HT1080 (cell line): ENCODE data around the gene PPP1R14C. TPM values are rescaled to one million over a fixed set of nuclear protein-coding genes. Genes with fewer than 3 reads are reported as not detected.

Experiments
- DNase-seq: peaks from one replicate; pipeline ENCODE4 v3.0.0-alpha.2; 2015; ENCODE audit warnings: low read depth
- total RNA-seq: library from RNA; depleted of rRNA; stranded (reverse); fragments of >200 nt; shearing (Covaris generic); gene quantifications from 2 replicates; pipeline ENCODE4 v1.2.3, GENCODE V29; 2014

The PPP1R14C gene
- total RNA-seq, 1 experiment from 2014 or later = 0.66 TPM

GRCh38 chr6:150245148-150245935 lies 102.5 kb downstream of the PPP1R14C start:
- no peak for DNase-seq

GRCh38 chr6:150247803-150248202 lies 105.0 kb downstream of the PPP1R14C start:
- DNase-seq = no peak

GRCh38 chr6:150248300-150248699 lies 105.5 kb downstream of the PPP1R14C start:
- DNase-seq = no peak

GRCh38 chr6:150249261-150249660 lies 106.4 kb downstream of the PPP1R14C start:
- no peak for DNase-seq

GRCh38 chr6:150250826-150251225 lies 108.0 kb downstream of the PPP1R14C start:
- DNase-seq = peak; percentile 28

DNA sequence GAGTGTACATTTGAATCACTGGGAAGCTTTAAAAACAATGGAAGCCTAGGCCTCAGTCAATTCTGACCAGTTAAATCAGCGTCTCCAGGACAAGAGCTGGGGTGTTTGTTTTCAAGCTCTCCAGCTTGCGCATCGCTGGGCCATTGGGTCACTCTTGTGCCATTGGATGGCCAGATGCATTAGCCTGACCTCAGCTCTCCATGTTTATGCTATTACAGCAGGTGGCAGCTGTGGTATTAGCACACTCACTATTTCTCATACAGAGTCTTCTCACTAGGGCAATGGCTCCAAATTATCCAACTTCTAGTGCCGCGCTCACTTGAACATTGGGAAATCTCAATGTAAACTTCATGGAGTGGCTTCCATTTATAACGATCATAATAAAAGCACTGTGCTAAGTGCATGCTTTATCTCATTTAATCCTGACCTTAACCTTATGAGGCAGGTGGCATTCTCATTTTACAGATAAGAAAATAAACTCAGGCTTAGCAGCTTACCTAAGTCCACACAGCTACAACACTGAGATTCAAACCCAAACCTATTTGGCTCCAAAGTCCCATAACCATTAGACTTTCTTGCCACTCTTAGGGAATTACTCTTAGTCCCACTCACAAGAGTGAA lies 108.8 kb downstream of the PPP1R14C start:
- no peak for DNase-seq

GRCh38 chr6:150252714-150253444 lies 110.0 kb downstream of the PPP1R14C start:
- peak; percentile 36 for DNase-seq

GRCh38 chr6:150253489-150253888 lies 110.6 kb downstream of the PPP1R14C start:
- DNase-seq = no peak

DNA sequence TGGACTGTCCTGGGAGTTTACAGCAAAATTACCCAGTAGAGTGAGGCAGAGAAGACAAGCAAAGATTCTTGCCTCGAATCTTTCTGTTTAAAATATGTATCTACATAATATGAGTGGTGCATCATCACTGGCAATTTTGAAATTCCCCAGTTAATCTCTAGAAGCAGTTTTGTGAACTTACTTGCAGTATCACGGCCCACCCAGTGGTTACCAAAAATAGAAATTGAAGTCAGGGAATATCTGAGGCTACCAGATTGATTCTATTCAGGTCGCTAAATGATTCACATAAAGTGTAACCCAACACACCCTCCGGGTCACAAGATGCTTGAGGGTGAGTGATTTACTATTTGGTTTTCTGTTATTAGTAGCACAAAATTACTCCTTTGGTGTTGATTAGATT lies 111.9 kb downstream of the PPP1R14C start:
- no peak for DNase-seq

DNA sequence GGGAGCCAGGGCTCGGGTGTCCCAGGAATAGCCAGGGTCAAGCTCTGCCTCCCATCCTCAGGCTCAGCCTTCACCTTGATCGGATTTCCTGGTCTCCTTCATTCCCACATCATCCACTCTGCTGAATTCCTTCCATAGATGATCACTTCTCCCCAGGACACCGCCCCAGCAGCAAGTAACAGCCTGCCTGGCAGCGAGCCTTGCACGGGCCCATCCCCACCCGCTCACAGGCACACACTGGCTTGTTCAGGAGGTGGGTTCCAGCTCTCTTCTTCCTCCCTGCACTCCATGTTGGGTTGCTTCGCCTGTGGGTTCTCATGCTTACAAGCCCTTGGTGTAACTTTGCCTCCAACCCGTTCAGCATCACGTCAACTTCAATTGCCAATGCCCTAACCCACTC lies 113.0 kb downstream of the PPP1R14C start:
- DNase-seq = no peak

DNA sequence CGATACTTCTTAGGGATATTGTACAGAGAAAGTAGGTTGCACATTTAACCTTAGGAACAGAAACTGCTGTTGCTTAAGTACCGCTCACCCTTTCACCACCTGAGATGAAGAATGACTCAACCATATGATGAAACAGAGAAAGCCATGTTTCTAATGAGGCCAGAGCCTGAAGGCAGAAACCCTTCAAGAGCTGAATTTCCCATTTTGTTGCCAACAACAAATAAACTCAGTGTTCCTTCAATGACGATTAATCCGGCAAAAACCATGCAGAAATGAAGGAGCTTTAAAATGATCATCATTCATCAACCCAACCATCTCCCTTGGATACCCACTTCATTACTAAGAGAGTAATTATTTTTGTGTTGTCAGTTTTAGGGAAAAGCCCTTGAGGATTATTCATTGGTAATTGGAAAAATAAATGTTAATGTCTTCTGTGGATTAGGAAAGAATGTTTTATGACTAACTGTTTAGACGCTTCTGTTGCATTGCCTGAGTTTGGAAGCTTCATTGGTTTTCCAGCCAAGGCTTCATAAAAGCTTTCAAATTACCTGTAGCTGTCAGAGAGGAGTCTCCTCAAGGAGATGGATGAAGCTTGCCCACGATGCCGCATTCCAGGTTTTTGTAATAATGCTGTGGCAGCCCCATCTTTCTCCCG lies 113.9 kb downstream of the PPP1R14C start:
- DNase-seq = peak; percentile 33

- DNase-seq = no peak
Observed at GRCh38 chr6:150258381-150258780, 115.5 kb downstream of the PPP1R14C start.

GRCh38 chr6:150260931-150261330 lies 118.1 kb downstream of the PPP1R14C start:
- no peak for DNase-seq

DNA sequence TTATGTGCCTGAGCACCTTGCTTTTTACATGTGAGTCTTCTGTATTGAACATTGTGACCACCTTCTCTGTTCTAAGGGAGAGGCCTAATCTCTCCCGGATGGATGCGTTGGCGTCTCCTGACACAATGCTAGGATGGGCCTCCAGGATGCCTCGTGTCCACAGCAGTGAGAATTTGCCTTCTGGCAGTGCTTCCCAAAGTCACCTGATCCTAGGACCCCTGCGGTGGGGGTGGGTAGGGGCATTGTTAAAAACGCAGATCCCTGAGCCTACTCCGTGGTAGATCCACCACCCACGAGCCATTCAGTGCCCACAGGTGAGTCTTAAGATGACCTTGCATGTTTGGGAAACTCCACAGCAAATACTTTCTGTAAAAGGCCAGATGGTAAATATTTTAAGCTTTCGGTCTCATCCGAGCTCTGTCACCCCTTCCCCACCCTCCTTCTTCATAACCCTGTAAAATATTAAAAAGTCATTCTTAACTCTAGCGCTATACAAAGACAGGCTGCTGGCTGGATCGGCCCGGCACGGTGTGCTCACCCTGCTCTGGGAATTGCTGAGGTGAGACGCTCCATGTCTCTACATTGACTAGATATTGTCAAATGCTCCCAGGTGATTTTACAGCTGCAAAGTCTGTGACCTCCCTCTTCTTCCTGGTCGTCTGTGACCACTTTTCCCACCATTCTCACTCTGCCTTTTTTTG lies 119.3 kb downstream of the PPP1R14C start:
- DNase-seq = no peak

DNA sequence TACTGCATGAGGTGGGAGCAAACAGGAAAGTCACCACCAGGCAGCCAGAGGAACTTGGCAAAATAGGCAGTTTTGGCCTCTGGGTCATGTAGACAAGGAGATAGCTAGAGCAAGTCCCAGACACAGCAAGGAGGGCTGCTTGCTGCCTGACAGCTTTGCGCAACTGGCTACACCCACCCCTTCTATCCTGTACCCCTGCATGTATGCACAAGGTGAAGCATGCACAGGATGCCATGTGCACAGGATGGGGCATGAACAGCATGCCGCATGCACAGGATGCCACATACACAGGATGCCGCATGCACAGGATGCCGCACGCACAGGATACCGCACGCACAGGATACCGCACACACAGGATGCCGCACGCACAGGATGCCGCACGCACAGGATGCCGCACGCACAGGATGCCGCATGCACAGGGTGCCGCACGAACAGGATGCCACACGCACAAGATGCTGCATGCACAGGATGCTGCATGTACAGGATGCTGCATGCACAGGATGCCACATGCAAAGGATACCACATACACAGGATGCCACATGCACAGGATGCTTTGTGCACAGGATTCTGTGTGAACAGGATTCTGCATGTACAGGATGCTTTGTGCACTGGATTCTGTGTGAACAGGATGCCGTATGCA lies 121.0 kb downstream of the PPP1R14C start:
- DNase-seq = no peak

DNA sequence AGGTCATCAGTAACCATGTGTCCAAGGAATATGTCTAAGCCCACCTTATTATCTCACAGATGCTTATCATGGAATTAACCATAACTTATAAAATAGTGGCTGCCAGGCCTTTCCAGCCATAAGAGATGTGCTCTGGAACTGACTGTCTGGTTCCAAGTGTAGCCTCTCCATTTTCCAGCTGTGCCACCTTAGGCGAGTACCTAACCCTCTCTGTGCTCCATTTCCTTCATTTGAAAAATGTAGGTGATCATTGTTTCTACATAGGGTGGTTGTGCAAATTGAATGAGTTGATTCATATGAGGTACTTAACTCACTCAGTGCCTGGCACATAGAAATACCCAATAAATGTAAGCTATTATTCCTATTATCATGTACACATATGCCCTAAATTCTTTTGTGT lies 123.5 kb downstream of the PPP1R14C start:
- DNase-seq = no peak

DNA sequence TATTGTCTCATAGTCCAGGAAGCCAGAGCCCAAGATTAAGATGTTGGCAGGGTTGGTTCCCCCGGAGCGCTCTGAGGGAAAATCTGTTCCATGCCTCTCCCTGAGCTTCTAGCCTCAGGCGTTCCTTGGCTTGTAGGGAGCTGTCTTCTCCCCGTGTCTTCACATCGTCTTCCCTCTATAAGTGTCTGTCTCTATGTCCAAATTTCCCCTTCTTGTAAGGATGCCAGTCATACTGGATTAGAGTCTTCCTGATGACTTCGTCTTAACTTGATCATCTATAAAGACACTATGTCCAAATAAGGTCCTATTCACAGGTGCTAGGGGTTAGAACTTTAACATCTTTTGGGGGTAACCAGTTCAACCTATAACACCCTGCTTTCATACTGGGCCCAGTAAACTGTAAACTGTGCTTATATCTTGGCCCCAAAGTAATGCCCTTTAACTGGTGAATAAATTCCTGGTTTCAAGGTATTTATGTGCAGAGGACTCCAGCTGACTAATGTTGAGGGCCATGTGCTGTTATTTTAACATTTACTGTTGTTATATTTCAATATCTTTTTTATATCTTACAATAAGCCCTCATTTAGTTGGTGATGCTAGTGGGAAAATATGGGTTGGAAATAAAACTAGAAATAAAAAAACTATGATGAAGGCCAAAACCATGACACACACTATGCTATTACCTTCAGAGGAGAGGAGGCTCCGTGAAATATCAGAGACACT lies 124.3 kb downstream of the PPP1R14C start:
- DNase-seq = no peak

- peak; percentile 15 for DNase-seq
Observed at GRCh38 chr6:150267686-150268561, 125.1 kb downstream of the PPP1R14C start.
